GM23338 (cell line): ENCODE results near the gene NPHP4. TPM values are rescaled to one million over a fixed set of nuclear protein-coding genes. Genes with fewer than 3 reads are reported as not detected.

Experiments used
- ATAC-seq: fragments of 200-7000 bp; cut with Tn5 transposase; 3 replicates; pipeline ENCODE4 v1.9.1; 2020
- DNase-seq: peaks from one replicate; pipeline ENCODE4 v3.0.0-alpha.2; 2015; ENCODE audit warnings: low spot score
- H2AFZ ChIP-seq: fragments of 200-600 bp; sonication (generic); 2 replicates; pipeline ENCODE4 v1.8.0; 2016; ENCODE audit warnings: antibody characterized with exemption, mild to moderate bottlenecking, moderate library complexity
- H3F3A ChIP-seq: fragments of 200-600 bp; sonication (generic); replicated peaks from 2 replicates; pipeline ENCODE4 v1.8.0; 2017; ENCODE audit warnings: antibody characterized with exemption, mixed run types, low read depth
- H3K27ac ChIP-seq: fragments of 200-600 bp; sonication (generic); 2 replicates; pipeline ENCODE4 v1.6.1; 2016; ENCODE audit warnings: low read depth
- H3K27me3 ChIP-seq: fragments of 200-600 bp; sonication (generic); 2 replicates; pipeline ENCODE4 v1.8.0; 2016; ENCODE audit warnings: mild to moderate bottlenecking, mixed run types, moderate library complexity; ENCODE audit not compliant: insufficient read depth
- H3K36me3 ChIP-seq: fragments of 200-600 bp; sonication (generic); 2 replicates; pipeline ENCODE4 v1.8.0; 2016; ENCODE audit warnings: mild to moderate bottlenecking; ENCODE audit not compliant: insufficient read depth
- H3K4me1 ChIP-seq: fragments of 200-600 bp; sonication (generic); 2 replicates; pipeline ENCODE4 v1.8.0; 2016; ENCODE audit warnings: mild to moderate bottlenecking, moderate library complexity; ENCODE audit not compliant: insufficient read depth
- H3K4me2 ChIP-seq: fragments of 200-600 bp; sonication (generic); 2 replicates; pipeline ENCODE4 v1.7.1; 2017; ENCODE audit warnings: mixed run types
- H3K4me3 ChIP-seq: fragments of 200-600 bp; sonication (generic); 2 replicates; pipeline ENCODE4 v1.6.1; 2016; ENCODE audit warnings: mixed run types
- H3K79me2 ChIP-seq: fragments of 200-600 bp; sonication (generic); replicated peaks from 2 replicates; pipeline ENCODE4 v1.8.0; 2017; ENCODE audit warnings: mild to moderate bottlenecking; ENCODE audit not compliant: insufficient read depth
- H3K9me2 ChIP-seq: fragments of 200-600 bp; sonication (generic); 2 replicates; pipeline ENCODE4 v1.8.0; 2017; ENCODE audit not compliant: insufficient read depth
- H4K20me1 ChIP-seq: fragments of 200-600 bp; sonication (generic); replicated peaks from 2 replicates; pipeline ENCODE4 v1.8.0; 2017; ENCODE audit warnings: mild to moderate bottlenecking; ENCODE audit not compliant: insufficient read depth
- H3K27ac Mint-ChIP-seq: 2 replicates; pipeline ENCODE4 v1.8.0; 2020; ENCODE audit warnings: inconsistent platforms, mild to moderate bottlenecking, moderate library complexity, mixed read lengths
- H3K27me3 Mint-ChIP-seq: 3 replicates; pipeline ENCODE4 v1.8.0; 2022; ENCODE audit warnings: low read depth, mild to moderate bottlenecking, moderate library complexity, mixed read lengths, inconsistent platforms; ENCODE audit not compliant: insufficient read depth, poor library complexity
- H3K36me3 Mint-ChIP-seq: 3 replicates; pipeline ENCODE4 v1.8.0; 2021; ENCODE audit warnings: low read depth, mild to moderate bottlenecking, inconsistent platforms, moderate library complexity, mixed read lengths
- H3K4me1 Mint-ChIP-seq: 3 replicates; pipeline ENCODE4 v1.8.0; 2020; ENCODE audit warnings: mild to moderate bottlenecking, inconsistent platforms, mixed read lengths
- H3K4me3 Mint-ChIP-seq: 3 replicates; pipeline ENCODE4 v1.8.0; 2021; ENCODE audit warnings: moderate library complexity, mild to moderate bottlenecking, inconsistent platforms, mixed read lengths
- H3K9me3 Mint-ChIP-seq: 3 replicates; pipeline ENCODE4 v1.8.0; 2020; ENCODE audit warnings: moderate library complexity, mild to moderate bottlenecking, inconsistent platforms, mixed read lengths
- CREB1 ChIP-seq: fragments of 250-450 bp; sonication (Bioruptor Pico); IDR thresholded peaks from 2 replicates; pipeline ENCODE4 v1.5.0; 2020; ENCODE audit warnings: low read depth, mild to moderate bottlenecking, moderate library complexity
- EZH2 ChIP-seq: fragments of 200-600 bp; sonication (generic); IDR thresholded peaks from one replicate; pipeline ENCODE4 v1.8.0; 2017; ENCODE audit warnings: antibody characterized with exemption, mild to moderate bottlenecking, low read depth; ENCODE audit not compliant: unreplicated experiment
- EZH2phosphoT487 ChIP-seq: fragments of 200-600 bp; sonication (generic); IDR thresholded peaks from one replicate; pipeline ENCODE4 v1.8.1; 2018; ENCODE audit warnings: antibody characterized with exemption; ENCODE audit not compliant: unreplicated experiment
- JUNB ChIP-seq: IDR thresholded peaks from one replicate; pipeline ENCODE4 v1.6.1; 2016; ENCODE audit warnings: antibody characterized with exemption; ENCODE audit not compliant: unreplicated experiment
- NANOG ChIP-seq: IDR thresholded peaks from 2 replicates; pipeline ENCODE4 v1.6.1; 2016; ENCODE audit warnings: antibody characterized with exemption, borderline replicate concordance
- POLR2AphosphoS5 ChIP-seq: IDR thresholded peaks from 2 replicates; pipeline ENCODE4 v1.6.1; 2016; ENCODE audit warnings: antibody characterized with exemption, low read depth
- STAT1 ChIP-seq: IDR thresholded peaks from one replicate; pipeline ENCODE4 v1.6.1; 2016; ENCODE audit warnings: antibody characterized with exemption; ENCODE audit not compliant: unreplicated experiment
- ZNF114 ChIP-seq: fragments of 250-450 bp; sonication (Bioruptor Pico); IDR thresholded peaks from 2 replicates; pipeline ENCODE4 v1.5.0; 2020; ENCODE audit warnings: mild to moderate bottlenecking, moderate library complexity
- ZNF331 ChIP-seq: fragments of 250-450 bp; sonication (Bioruptor Pico); IDR thresholded peaks from 2 replicates; pipeline ENCODE4 v1.5.0; 2020; ENCODE audit warnings: low read depth, mild to moderate bottlenecking, moderate library complexity
- polyA plus RNA-seq: library from polyadenylated mRNA; unstranded; fragments of >200 nt; fragmentation: Nextera tagmentation; extraction: Ambion mirVana; gene quantifications from 2 replicates; pipeline ENCODE4 v1.2.1, GENCODE V29; 2016
- total RNA-seq: library from RNA; depleted of rRNA; stranded (reverse); fragments of >200 nt; shearing (Covaris generic); gene quantifications from 2 replicates; pipeline ENCODE4 v1.2.3, GENCODE V29; 2014
- TF ChIP-seq, protein P1 (sequence below): IDR thresholded peaks from 2 replicates; pipeline ENCODE4 v1.6.1; 2016; ENCODE audit warnings: antibody characterized with exemption
- TF ChIP-seq, protein P2 (sequence below): IDR thresholded peaks from one replicate; pipeline ENCODE4 v1.6.1; 2018; ENCODE audit warnings: antibody characterized with exemption; ENCODE audit not compliant: unreplicated experiment
- TF ChIP-seq, protein P3 (sequence below): fragments of 250-450 bp; sonication (Bioruptor Pico); IDR thresholded peaks from 2 replicates; pipeline ENCODE4 v1.5.0; 2020; ENCODE audit warnings: mild to moderate bottlenecking, moderate library complexity
- TF ChIP-seq, protein P4 (sequence below), 2 experiments: fragments of 200-600 bp in 1 of 2; sonication (generic) in 1 of 2; conservative IDR thresholded peaks; 2 replicates each; pipeline versions ENCODE4 v1.5.1 to v1.6.1; 2016 to 2017; ENCODE audit warnings: antibody characterized with exemption in 2 of 2, low read depth in 2 of 2, mild to moderate bottlenecking in 2 of 2, moderate library complexity in 1 of 2

NPHP4 gene
- total and polyA plus RNA-seq, 2 experiments from 2014 or later, result 2.5 to 12.4 TPM

DNA sequence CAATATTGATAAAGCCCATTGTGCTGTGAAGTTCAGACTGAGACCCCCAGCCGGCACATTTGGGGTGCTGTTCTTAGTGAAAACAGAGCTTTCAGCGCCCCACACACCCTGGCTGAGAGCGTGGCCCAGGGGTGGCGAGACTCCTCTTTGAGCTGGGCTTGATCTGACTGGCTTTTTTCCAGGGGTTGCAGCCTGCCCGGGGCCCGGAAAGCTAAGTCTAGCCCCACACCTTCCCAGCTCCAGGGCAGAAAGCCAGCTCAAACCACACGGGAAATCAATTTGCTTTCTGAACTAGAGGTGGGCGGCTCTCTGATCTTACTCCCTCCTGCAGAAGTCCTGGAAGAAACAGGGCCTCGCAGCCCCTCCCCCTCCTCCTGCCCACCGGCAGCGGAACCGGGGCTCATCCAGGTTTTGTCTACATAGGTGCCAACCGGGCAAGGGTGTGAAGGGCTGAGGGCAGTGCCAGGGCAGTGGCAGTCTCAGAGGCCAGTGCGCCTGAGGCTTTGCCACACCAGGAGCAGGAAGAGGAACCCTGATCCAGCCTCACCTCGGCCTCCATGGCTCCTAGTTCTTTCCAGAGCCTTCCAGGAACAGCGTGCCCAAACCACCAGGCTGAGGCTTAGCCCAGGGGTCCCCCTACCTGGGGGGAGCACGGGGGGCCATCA, 155.3 kb downstream of the NPHP4 start:
- no peaks in the 10 kb centered on the region for H3K36me3 Mint-ChIP-seq
- ATAC-seq (no peak), DNase-seq (no peak)
- no peaks in the 10 kb centered on the region for H3K9me2 ChIP-seq
- H3K4me3 ChIP-seq, result no peak overlapping the region
- no peak overlapping the region for H3K4me2 ChIP-seq
- peaks cover 23% of the 10 kb centered on the region for H3K4me1 Mint-ChIP-seq
- no peak overlapping the region for H2AFZ ChIP-seq
- H3K27ac ChIP-seq, result no peak overlapping the region
- no peaks in the 10 kb centered on the region for H3K9me3 Mint-ChIP-seq
- no peaks in the 10 kb centered on the region for H3F3A ChIP-seq
- H3K27me3 ChIP-seq, result no peaks in the 10 kb centered on the region
- no peaks in the 10 kb centered on the region for H4K20me1 ChIP-seq
- TF ChIP-seq ZNF331, result no peak
- TF ChIP-seq ZNF114 (CRISPR knock-in tag), result no peak
- TF ChIP-seq JUNB, result no peak
- TF ChIP-seq, protein P1, sequence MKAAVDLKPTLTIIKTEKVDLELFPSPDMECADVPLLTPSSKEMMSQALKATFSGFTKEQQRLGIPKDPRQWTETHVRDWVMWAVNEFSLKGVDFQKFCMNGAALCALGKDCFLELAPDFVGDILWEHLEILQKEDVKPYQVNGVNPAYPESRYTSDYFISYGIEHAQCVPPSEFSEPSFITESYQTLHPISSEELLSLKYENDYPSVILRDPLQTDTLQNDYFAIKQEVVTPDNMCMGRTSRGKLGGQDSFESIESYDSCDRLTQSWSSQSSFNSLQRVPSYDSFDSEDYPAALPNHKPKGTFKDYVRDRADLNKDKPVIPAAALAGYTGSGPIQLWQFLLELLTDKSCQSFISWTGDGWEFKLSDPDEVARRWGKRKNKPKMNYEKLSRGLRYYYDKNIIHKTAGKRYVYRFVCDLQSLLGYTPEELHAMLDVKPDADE, result no peak
- no peak for TF ChIP-seq CREB1 (CRISPR knock-in tag)
- no peak for TF ChIP-seq NANOG
- TF ChIP-seq, protein P2, sequence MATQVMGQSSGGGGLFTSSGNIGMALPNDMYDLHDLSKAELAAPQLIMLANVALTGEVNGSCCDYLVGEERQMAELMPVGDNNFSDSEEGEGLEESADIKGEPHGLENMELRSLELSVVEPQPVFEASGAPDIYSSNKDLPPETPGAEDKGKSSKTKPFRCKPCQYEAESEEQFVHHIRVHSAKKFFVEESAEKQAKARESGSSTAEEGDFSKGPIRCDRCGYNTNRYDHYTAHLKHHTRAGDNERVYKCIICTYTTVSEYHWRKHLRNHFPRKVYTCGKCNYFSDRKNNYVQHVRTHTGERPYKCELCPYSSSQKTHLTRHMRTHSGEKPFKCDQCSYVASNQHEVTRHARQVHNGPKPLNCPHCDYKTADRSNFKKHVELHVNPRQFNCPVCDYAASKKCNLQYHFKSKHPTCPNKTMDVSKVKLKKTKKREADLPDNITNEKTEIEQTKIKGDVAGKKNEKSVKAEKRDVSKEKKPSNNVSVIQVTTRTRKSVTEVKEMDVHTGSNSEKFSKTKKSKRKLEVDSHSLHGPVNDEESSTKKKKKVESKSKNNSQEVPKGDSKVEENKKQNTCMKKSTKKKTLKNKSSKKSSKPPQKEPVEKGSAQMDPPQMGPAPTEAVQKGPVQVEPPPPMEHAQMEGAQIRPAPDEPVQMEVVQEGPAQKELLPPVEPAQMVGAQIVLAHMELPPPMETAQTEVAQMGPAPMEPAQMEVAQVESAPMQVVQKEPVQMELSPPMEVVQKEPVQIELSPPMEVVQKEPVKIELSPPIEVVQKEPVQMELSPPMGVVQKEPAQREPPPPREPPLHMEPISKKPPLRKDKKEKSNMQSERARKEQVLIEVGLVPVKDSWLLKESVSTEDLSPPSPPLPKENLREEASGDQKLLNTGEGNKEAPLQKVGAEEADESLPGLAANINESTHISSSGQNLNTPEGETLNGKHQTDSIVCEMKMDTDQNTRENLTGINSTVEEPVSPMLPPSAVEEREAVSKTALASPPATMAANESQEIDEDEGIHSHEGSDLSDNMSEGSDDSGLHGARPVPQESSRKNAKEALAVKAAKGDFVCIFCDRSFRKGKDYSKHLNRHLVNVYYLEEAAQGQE, result no peak
- TF ChIP-seq STAT1, result no peak
- no peak for TF ChIP-seq EZH2phosphoT487
- TF ChIP-seq, protein P3, sequence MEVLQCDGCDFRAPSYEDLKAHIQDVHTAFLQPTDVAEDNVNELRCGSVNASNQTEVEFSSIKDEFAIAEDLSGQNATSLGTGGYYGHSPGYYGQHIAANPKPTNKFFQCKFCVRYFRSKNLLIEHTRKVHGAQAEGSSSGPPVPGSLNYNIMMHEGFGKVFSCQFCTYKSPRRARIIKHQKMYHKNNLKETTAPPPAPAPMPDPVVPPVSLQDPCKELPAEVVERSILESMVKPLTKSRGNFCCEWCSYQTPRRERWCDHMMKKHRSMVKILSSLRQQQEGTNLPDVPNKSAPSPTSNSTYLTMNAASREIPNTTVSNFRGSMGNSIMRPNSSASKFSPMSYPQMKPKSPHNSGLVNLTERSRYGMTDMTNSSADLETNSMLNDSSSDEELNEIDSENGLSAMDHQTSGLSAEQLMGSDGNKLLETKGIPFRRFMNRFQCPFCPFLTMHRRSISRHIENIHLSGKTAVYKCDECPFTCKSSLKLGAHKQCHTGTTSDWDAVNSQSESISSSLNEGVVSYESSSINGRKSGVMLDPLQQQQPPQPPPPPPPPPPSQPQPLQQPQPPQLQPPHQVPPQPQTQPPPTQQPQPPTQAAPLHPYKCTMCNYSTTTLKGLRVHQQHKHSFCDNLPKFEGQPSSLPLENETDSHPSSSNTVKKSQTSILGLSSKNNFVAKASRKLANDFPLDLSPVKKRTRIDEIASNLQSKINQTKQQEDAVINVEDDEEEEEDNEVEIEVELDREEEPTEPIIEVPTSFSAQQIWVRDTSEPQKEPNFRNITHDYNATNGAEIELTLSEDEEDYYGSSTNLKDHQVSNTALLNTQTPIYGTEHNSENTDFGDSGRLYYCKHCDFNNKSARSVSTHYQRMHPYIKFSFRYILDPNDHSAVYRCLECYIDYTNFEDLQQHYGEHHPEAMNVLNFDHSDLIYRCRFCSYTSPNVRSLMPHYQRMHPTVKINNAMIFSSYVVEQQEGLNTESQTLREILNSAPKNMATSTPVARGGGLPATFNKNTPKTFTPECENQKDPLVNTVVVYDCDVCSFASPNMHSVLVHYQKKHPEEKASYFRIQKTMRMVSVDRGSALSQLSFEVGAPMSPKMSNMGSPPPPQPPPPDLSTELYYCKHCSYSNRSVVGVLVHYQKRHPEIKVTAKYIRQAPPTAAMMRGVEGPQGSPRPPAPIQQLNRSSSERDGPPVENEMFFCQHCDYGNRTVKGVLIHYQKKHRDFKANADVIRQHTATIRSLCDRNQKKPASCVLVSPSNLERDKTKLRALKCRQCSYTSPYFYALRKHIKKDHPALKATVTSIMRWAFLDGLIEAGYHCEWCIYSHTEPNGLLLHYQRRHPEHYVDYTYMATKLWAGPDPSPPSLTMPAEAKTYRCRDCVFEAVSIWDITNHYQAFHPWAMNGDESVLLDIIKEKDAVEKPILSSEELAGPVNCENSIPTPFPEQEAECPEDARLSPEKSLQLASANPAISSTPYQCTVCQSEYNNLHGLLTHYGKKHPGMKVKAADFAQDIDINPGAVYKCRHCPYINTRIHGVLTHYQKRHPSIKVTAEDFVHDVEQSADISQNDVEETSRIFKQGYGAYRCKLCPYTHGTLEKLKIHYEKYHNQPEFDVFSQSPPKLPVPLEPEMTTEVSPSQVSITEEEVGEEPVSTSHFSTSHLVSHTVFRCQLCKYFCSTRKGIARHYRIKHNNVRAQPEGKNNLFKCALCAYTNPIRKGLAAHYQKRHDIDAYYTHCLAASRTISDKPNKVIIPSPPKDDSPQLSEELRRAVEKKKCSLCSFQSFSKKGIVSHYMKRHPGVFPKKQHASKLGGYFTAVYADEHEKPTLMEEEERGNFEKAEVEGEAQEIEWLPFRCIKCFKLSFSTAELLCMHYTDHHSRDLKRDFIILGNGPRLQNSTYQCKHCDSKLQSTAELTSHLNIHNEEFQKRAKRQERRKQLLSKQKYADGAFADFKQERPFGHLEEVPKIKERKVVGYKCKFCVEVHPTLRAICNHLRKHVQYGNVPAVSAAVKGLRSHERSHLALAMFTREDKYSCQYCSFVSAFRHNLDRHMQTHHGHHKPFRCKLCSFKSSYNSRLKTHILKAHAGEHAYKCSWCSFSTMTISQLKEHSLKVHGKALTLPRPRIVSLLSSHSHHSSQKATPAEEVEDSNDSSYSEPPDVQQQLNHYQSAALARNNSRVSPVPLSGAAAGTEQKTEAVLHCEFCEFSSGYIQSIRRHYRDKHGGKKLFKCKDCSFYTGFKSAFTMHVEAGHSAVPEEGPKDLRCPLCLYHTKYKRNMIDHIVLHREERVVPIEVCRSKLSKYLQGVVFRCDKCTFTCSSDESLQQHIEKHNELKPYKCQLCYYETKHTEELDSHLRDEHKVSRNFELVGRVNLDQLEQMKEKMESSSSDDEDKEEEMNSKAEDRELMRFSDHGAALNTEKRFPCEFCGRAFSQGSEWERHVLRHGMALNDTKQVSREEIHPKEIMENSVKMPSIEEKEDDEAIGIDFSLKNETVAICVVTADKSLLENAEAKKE (CRISPR knock-in tag), result no peak
- no peak for TF ChIP-seq EZH2
- TF ChIP-seq, protein P4, sequence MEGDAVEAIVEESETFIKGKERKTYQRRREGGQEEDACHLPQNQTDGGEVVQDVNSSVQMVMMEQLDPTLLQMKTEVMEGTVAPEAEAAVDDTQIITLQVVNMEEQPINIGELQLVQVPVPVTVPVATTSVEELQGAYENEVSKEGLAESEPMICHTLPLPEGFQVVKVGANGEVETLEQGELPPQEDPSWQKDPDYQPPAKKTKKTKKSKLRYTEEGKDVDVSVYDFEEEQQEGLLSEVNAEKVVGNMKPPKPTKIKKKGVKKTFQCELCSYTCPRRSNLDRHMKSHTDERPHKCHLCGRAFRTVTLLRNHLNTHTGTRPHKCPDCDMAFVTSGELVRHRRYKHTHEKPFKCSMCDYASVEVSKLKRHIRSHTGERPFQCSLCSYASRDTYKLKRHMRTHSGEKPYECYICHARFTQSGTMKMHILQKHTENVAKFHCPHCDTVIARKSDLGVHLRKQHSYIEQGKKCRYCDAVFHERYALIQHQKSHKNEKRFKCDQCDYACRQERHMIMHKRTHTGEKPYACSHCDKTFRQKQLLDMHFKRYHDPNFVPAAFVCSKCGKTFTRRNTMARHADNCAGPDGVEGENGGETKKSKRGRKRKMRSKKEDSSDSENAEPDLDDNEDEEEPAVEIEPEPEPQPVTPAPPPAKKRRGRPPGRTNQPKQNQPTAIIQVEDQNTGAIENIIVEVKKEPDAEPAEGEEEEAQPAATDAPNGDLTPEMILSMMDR (conservative IDR thresholded peaks at IDR 0.05; ENCODE audit: low read depth in 2 of 2), result no peak
- no peak for TF ChIP-seq POLR2AphosphoS5
- peaks cover under 1% of the 10 kb centered on the region; the same call in 1 of the 2 replicates for H3K4me1 ChIP-seq
- H3K36me3 ChIP-seq, result no peaks in the 10 kb centered on the region
- no peak overlapping the region for H3K4me3 Mint-ChIP-seq
- H3K79me2 ChIP-seq, result no peaks in the 10 kb centered on the region
- H3K27ac Mint-ChIP-seq, result 0 out of 2 replicates have a peak overlapping the region, but pooled peaks have one; percentile 77
- peaks cover 18% of the 10 kb centered on the region for H3K27me3 Mint-ChIP-seq
